Skin epidermis (tissue), 12 donors: ENCODE results near the gene NIN.

Experiments
- H3K27ac ChIP-seq, 21 experiments: fragments of 200-600 bp; sonication (generic) in 11 of 21; one replicate each; pipeline ENCODE4 v1.5.0; 2020; ENCODE audit warnings: mild to moderate bottlenecking in 3 of 21, inconsistent platforms in 2 of 21, moderate library complexity in 2 of 21
- H3K4me3 ChIP-seq, 7 experiments: fragments of 200-600 bp; sonication (generic) in 2 of 7; one replicate each; pipeline ENCODE4 v1.5.0; 2020; ENCODE audit warnings: inconsistent platforms in 2 of 7, mild to moderate bottlenecking in 2 of 7, moderate library complexity in 1 of 7

The NIN gene

GRCh38 chr14:50679674-50680073 is 151.3 kb downstream of the NIN start:
- Histone ChIP-seq H3K27ac (no peak overlapping the region), H3K4me3 (no peak overlapping the region)

GRCh38 chr14:50678163-50678562 is 152.8 kb downstream of the NIN start:
- H3K27ac ChIP-seq: peak overlapping the region in 18 of 21 experiments; percentile 2 to 74 (median 55)
- no peak overlapping the region for H3K4me3 ChIP-seq

GRCh38 chr14:50677527-50678063 is 153.4 kb downstream of the NIN start:
- Histone ChIP-seq H3K27ac (peak overlapping the region in 16 of 21 experiments; percentile 2 to 74 (median 58)), H3K4me3 (no peak overlapping the region)

- H3K4me3 ChIP-seq: no peak overlapping the region
- H3K27ac ChIP-seq: peak overlapping the region in 14 of 21 experiments; percentile 2 to 74 (median 56)
Measured at GRCh38 chr14:50676814-50677516, 154.0 kb downstream of the NIN start.

GRCh38 chr14:50675597-50675996 is 155.4 kb downstream of the NIN start:
- Histone ChIP-seq H3K4me3 (no peak overlapping the region), H3K27ac (no peak overlapping the region)

GRCh38 chr14:50670866-50671256 is 160.1 kb downstream of the NIN start:
- no peak overlapping the region for H3K4me3 ChIP-seq
- H3K27ac ChIP-seq: peak overlapping the region in 1 of 21 experiments; percentile 8

GRCh38 chr14:50670196-50670865 is 160.6 kb downstream of the NIN start:
- Histone ChIP-seq H3K4me3 (no peak overlapping the region), H3K27ac (peak overlapping the region in 2 of 21 experiments; percentile 2 to 8)
